IMR-90 (cell line): ENCODE data around the gene RPL18. TPM values are rescaled to one million over a fixed set of nuclear protein-coding genes. Genes with fewer than 3 reads are reported as not detected.

Experiments used
- ATAC-seq: fragments of 200-7000 bp; cut with Tn5 transposase; 2 replicates; pipeline ENCODE4 v1.9.1; 2020; ENCODE audit warnings: low read depth, mild to moderate bottlenecking, moderate library complexity
- BruUV-seq: library from RNA; stranded (reverse); fragments of 400-500 nt; replicated peaks from 2 replicates; lab custom pipeline; 2021; lab: Mats Ljungman, UMichigan
- CTCF ChIA-PET: fragments of 300-600 bp; formaldehyde crosslinking; extraction: SDS; loops from one replicate; lab custom pipeline; 2021; ENCODE audit warnings: antibody characterized with exemption; lab: Yijun Ruan, JAX
- POLR2A ChIA-PET: fragments of 300-600 bp; sonication (Branson Sonifier 250); formaldehyde crosslinking; loops from one replicate; lab custom pipeline; 2022; ENCODE audit warnings: antibody characterized with exemption; ENCODE audit not compliant: unreplicated experiment; lab: Charles Lee
- DNase-seq: peaks from one replicate; pipeline ENCODE4 v3.0.0; 2013
- H2AFZ ChIP-seq: replicated peaks from 2 replicates; pipeline ENCODE3; 2013; ENCODE audit warnings: low read length, mild to moderate bottlenecking; ENCODE audit not compliant: poor library complexity
- H2AK5ac ChIP-seq: 2 replicates; pipeline ENCODE4 v1.6.1; 2013; ENCODE audit warnings: low read depth, low read length, inconsistent platforms
- H2AK9ac ChIP-seq: replicated peaks from 2 replicates; pipeline ENCODE3; 2013; ENCODE audit warnings: mild to moderate bottlenecking, low read depth, low read length, moderate library complexity; ENCODE audit not compliant: poor library complexity
- H2BK120ac ChIP-seq: 2 replicates; pipeline ENCODE4 v1.6.1; 2013; ENCODE audit warnings: low read depth, low read length, inconsistent platforms
- H2BK15ac ChIP-seq: 3 replicates; pipeline ENCODE4 v1.6.1; 2013; ENCODE audit warnings: low read depth, low read length, inconsistent platforms
- H2BK20ac ChIP-seq: 2 replicates; pipeline ENCODE4 v1.6.1; 2013; ENCODE audit warnings: low read depth, mild to moderate bottlenecking, inconsistent platforms, low read length, moderate library complexity
- H2BK5ac ChIP-seq: 2 replicates; pipeline ENCODE4 v1.6.1; 2013; ENCODE audit warnings: mild to moderate bottlenecking, low read depth, low read length, inconsistent platforms; ENCODE audit not compliant: poor library complexity, severe bottlenecking
- H3K14ac ChIP-seq: replicated peaks from 2 replicates; pipeline ENCODE4 v1.6.1; 2013; ENCODE audit warnings: low read depth, low read length, inconsistent platforms
- H3K18ac ChIP-seq: 2 replicates; pipeline ENCODE4 v1.6.1; 2013; ENCODE audit warnings: low read depth, low read length, control low read depth
- H3K23ac ChIP-seq: 2 replicates; pipeline ENCODE4 v1.6.1; 2013; ENCODE audit warnings: low read depth, low read length, inconsistent platforms
- H3K27ac ChIP-seq: 2 replicates; pipeline ENCODE4 v1.5.1; 2013; ENCODE audit warnings: mild to moderate bottlenecking, control low read depth, low read length; ENCODE audit not compliant: insufficient read depth
- H3K27me3 ChIP-seq: 2 replicates; pipeline ENCODE4 v1.6.1; 2013; ENCODE audit warnings: low read length; ENCODE audit not compliant: control insufficient read depth, insufficient read depth
- H3K36me3 ChIP-seq: 2 replicates; pipeline ENCODE4 v1.6.1; 2013; ENCODE audit warnings: low read length, mixed read lengths; ENCODE audit not compliant: control insufficient read depth, insufficient read depth
- H3K4ac ChIP-seq: 2 replicates; pipeline ENCODE4 v1.6.1; 2013; ENCODE audit warnings: low read depth, low read length, inconsistent platforms
- H3K4me1 ChIP-seq: 2 replicates; pipeline ENCODE4 v1.6.1; 2013; ENCODE audit warnings: low read length, mixed read lengths; ENCODE audit not compliant: control insufficient read depth, insufficient read depth
- H3K4me2 ChIP-seq: 2 replicates; pipeline ENCODE4 v1.6.1; 2013; ENCODE audit warnings: low read depth, mild to moderate bottlenecking, control low read depth, low read length, moderate library complexity
- H3K4me3 ChIP-seq: 2 replicates; pipeline ENCODE4 v1.5.1; 2013; ENCODE audit warnings: low read depth, mild to moderate bottlenecking, control low read depth, low read length, moderate library complexity; ENCODE audit not compliant: insufficient read depth
- H3K56ac ChIP-seq: 2 replicates; pipeline ENCODE4 v1.6.1; 2013; ENCODE audit warnings: low read length, inconsistent platforms; ENCODE audit not compliant: insufficient read depth; ENCODE audit errors: extremely low read depth
- H3K79me1 ChIP-seq, 2 experiments: 2 replicates each; pipeline ENCODE4 v1.6.1; 2013; ENCODE audit warnings: low read length in 2 of 2, inconsistent platforms in 1 of 2, low read depth in 1 of 2
- H3K9ac ChIP-seq: 2 replicates; pipeline ENCODE4 v1.6.1; 2013; ENCODE audit warnings: low read depth, low read length, control low read depth
- H3K9me1 ChIP-seq: 2 replicates; pipeline ENCODE4 v1.6.1; 2013; ENCODE audit warnings: low read length, inconsistent platforms; ENCODE audit not compliant: insufficient read depth
- H3K9me3 ChIP-seq: 2 replicates; pipeline ENCODE4 v1.6.1; 2013; ENCODE audit warnings: low read length; ENCODE audit not compliant: control insufficient read depth, insufficient read depth
- H4K20me1 ChIP-seq: 2 replicates; pipeline ENCODE4 v1.6.1; 2013; ENCODE audit warnings: low read length, inconsistent platforms; ENCODE audit not compliant: insufficient read depth
- H4K5ac ChIP-seq: 2 replicates; pipeline ENCODE4 v1.6.1; 2013; ENCODE audit warnings: mild to moderate bottlenecking, low read depth, low read length, control low read depth
- H4K8ac ChIP-seq, 2 experiments: 2 replicates each; pipeline ENCODE4 v1.6.1; 2013; ENCODE audit warnings: low read depth in 2 of 2, low read length in 2 of 2, control low read depth in 1 of 2, inconsistent platforms in 1 of 2
- H4K91ac ChIP-seq: 2 replicates; pipeline ENCODE4 v1.6.1; 2013; ENCODE audit warnings: low read depth, low read length, inconsistent platforms; ENCODE audit not compliant: insufficient read depth
- BHLHE40 ChIP-seq: fragments of 150-350 bp; IDR thresholded peaks from 2 replicates; pipeline ENCODE4 v1.6.1; 2016; ENCODE audit warnings: mild to moderate bottlenecking, low read depth, low read length
- CEBPB ChIP-seq: IDR thresholded peaks from 2 replicates; pipeline ENCODE4 v1.6.1; 2012; ENCODE audit warnings: low read depth, low read length, improper control_type of control experiment
- CHD1 ChIP-seq: IDR thresholded peaks from 2 replicates; pipeline ENCODE4 v1.6.1; 2012; ENCODE audit warnings: low read depth, low read length, improper control_type of control experiment
- FOS ChIP-seq: fragments of 150-350 bp; IDR thresholded peaks from 2 replicates; pipeline ENCODE4 v1.6.1; 2016; ENCODE audit warnings: low read depth, low read length
- MAFK ChIP-seq: IDR thresholded peaks from 2 replicates; pipeline ENCODE4 v1.6.1; 2012; ENCODE audit warnings: low read depth, low read length, improper control_type of control experiment
- MXI1 ChIP-seq: IDR thresholded peaks from 2 replicates; pipeline ENCODE4 v1.6.1; 2012; ENCODE audit warnings: low read depth, mild to moderate bottlenecking, low read length, moderate library complexity, borderline replicate concordance
- NFE2L2 ChIP-seq: fragments of 150-350 bp; IDR thresholded peaks from 2 replicates; pipeline ENCODE4 v1.6.1; 2016; ENCODE audit warnings: low read depth, mild to moderate bottlenecking, low read length
- POLR2A ChIP-seq: IDR thresholded peaks from 2 replicates; pipeline ENCODE4 v1.6.1; 2012; ENCODE audit warnings: mild to moderate bottlenecking, low read depth, low read length
- RAD21 ChIP-seq: IDR thresholded peaks from 2 replicates; pipeline ENCODE4 v1.6.1; 2012; ENCODE audit warnings: low read length, improper control_type of control experiment
- RCOR1 ChIP-seq: IDR thresholded peaks from 2 replicates; pipeline ENCODE4 v1.6.1; 2012; ENCODE audit warnings: mild to moderate bottlenecking, low read length, improper control_type of control experiment; ENCODE audit not compliant: insufficient replicate concordance
- RFX5 ChIP-seq: IDR thresholded peaks from 2 replicates; pipeline ENCODE4 v1.8.0; 2012; ENCODE audit warnings: low read depth, mild to moderate bottlenecking, low read length, moderate library complexity
- SMC3 ChIP-seq: fragments of 150-350 bp; IDR thresholded peaks from 2 replicates; pipeline ENCODE4 v1.6.1; 2016; ENCODE audit warnings: low read depth, mild to moderate bottlenecking, antibody characterized with exemption, low read length, moderate library complexity
- WGBS, 2 experiments: methylation state at CpG; one replicate each; pipeline versions ENCODE4 v1.1.5 to v1.1.7; 2013; ENCODE audit warnings: missing lambda C conversion rate in 2 of 2; ENCODE audit not compliant: insufficient read length in 1 of 2; ENCODE audit errors: extremely low coverage in 2 of 2; 5-methylcytosine and 5-hydroxymethylcytosine counted together
- dilution Hi-C: fragments of 300-500 bp; cut with HindIII; formaldehyde crosslinking; loops from one replicate; pipeline ENCODE4 v1.14.3; 2018; ENCODE audit warnings: low sequenced_read_pairs; ENCODE audit not compliant: unreplicated experiment
- in situ Hi-C: fragments of 300-500 bp; cut with MboI; formaldehyde crosslinking; loops from 3 replicates; pipeline ENCODE4 v1.14.3; 2019; ENCODE audit warnings: low sequenced_read_pairs, inconsistent platforms, mixed read lengths
- intact Hi-C: fragments of 100-400 bp; cut with micrococcal nuclease; formaldehyde crosslinking; loops from 2 replicates; pipeline ENCODE4 v1.10.0; 2022
- polyA plus RNA-seq, 3 experiments: library from polyadenylated mRNA; depleted of rRNA; stranded (reverse); fragments of >200 nt; gene quantifications; 2 replicates each; pipeline ENCODE4 v1.2.3, GENCODE V29; 2012; ENCODE audit warnings: low replicate concordance in 1 of 3
- total RNA-seq: library from RNA; depleted of rRNA; stranded (reverse); fragments of >200 nt; gene quantifications from 2 replicates; pipeline ENCODE4 v1.2.3, GENCODE V29; 2012
- TF ChIP-seq, protein P1 (sequence below): fragments of 150-350 bp; IDR thresholded peaks from 2 replicates; pipeline ENCODE4 v1.6.1; 2016; ENCODE audit warnings: low read depth, mild to moderate bottlenecking, low read length, moderate library complexity, borderline replicate concordance
- TF ChIP-seq, protein P2 (sequence below): fragments of 150-350 bp; IDR thresholded peaks from 2 replicates; pipeline ENCODE4 v1.6.1; 2017; ENCODE audit warnings: mild to moderate bottlenecking, antibody characterized with exemption, low read length, low read depth
- TF ChIP-seq, protein P3 (sequence below): conservative IDR thresholded peaks from 2 replicates; pipeline ENCODE4 v1.5.1; 2012; ENCODE audit warnings: mild to moderate bottlenecking, low read depth, low read length, improper control_type of control experiment

The RPL18 gene
- total and polyA plus RNA-seq, 2 of the 4 experiments (the other 2 are of a cell fraction), result 1,909 to 2,254 TPM

DNA sequence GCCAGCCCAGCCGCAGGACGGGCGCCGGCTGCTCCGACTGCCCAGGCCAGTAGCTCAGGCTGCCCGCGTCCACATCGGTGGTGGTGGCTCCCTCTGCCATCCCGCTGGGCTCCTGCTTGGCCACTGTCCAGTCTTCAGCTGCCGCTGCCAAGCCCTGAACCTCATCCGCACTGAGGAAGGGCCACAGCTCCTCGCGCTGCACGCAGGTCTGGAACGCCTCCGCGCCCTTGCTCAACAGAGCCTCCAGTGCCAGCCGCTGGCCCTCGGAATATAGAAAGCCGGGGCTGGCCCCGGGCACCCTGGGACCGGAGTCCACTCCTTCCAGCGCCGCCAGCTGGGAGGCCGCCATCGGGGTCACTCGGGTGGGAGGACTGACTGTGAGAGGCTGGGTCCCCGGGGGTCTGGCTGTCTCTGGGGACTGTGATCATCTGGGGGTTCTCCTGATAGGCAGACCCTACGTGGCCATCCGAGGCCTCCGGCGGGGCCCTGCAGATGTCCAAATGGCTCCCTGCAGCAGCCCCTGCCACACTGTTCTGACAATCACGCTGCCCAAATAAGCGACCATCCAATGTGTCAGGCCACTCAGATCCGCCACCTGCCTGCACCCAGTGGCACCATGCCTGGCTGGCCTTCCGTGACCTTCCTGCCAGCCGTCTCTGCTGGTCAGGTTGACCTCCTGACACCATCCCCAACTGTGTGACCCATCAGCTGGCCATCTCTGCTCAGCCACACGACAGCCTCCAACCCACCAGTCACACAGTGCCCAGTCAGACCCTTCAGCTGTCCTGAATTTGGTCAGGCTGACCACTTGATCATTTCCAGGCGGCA lies 5.7 kb downstream of the RPL18 start:
- Histone ChIP-seq H2BK120ac (no peak overlapping the region), H3K9me3 (no peaks in the 10 kb centered on the region), H4K20me1 (peaks cover 47% of the 10 kb centered on the region), H3K27ac (no peak overlapping the region), H3K14ac (no peak overlapping the region), H3K27me3 (no peaks in the 10 kb centered on the region), H3K23ac (no peak overlapping the region), H3K4me2 (no peak overlapping the region), H3K9me1 (no peaks in the 10 kb centered on the region), H3K36me3 (peaks cover 28% of the 10 kb centered on the region), H3K56ac (no peak overlapping the region), H2BK5ac (no peak overlapping the region), H4K91ac (no peak overlapping the region), H3K4me1 (peaks cover 8% of the 10 kb centered on the region), H4K8ac (no peak overlapping the region), H2AFZ (peak overlapping the region; percentile 7), H3K4me3 (no peak overlapping the region), H2AK5ac (no peak overlapping the region), H2BK20ac (no peak overlapping the region), H3K9ac (no peak overlapping the region), H3K79me1 (peaks cover 8 to 32% of the 10 kb centered on the region in 2 experiments; a peak in 3 of 4 replicates), H4K5ac (no peak overlapping the region), H2BK15ac (no peak overlapping the region), H2AK9ac (no peak overlapping the region), H3K4ac (no peak overlapping the region), H3K18ac (no peak overlapping the region)
- no peak for ATAC-seq
- intact Hi-C loops, result no loop called here
- dilution Hi-C loops, result no loop called here
- ChIA-PET CTCF (no interaction called here), POLR2A (no interaction called here)
- WGBS, 2 experiments, result 85% methylated on average over 24 of the region's 39 CpGs; no CpG with 5 or more reads in 1 of the 2 experiments
- BruUV-seq, result no TSS peak
- DNase-seq, result no peak
- in situ Hi-C loops, result no loop called here
- no peak for TF ChIP-seq RCOR1
- TF ChIP-seq MAFK, result no peak
- no peak for TF ChIP-seq POLR2A
- no peak for TF ChIP-seq MXI1
- no peak for TF ChIP-seq RFX5
- TF ChIP-seq RAD21, result no peak
- TF ChIP-seq CEBPB, result no peak
- TF ChIP-seq, protein P1, sequence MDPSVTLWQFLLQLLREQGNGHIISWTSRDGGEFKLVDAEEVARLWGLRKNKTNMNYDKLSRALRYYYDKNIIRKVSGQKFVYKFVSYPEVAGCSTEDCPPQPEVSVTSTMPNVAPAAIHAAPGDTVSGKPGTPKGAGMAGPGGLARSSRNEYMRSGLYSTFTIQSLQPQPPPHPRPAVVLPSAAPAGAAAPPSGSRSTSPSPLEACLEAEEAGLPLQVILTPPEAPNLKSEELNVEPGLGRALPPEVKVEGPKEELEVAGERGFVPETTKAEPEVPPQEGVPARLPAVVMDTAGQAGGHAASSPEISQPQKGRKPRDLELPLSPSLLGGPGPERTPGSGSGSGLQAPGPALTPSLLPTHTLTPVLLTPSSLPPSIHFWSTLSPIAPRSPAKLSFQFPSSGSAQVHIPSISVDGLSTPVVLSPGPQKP, result no peak
- TF ChIP-seq, protein P2, sequence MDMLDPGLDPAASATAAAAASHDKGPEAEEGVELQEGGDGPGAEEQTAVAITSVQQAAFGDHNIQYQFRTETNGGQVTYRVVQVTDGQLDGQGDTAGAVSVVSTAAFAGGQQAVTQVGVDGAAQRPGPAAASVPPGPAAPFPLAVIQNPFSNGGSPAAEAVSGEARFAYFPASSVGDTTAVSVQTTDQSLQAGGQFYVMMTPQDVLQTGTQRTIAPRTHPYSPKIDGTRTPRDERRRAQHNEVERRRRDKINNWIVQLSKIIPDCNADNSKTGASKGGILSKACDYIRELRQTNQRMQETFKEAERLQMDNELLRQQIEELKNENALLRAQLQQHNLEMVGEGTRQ, result no peak
- TF ChIP-seq BHLHE40, result no peak
- no peak for TF ChIP-seq FOS
- TF ChIP-seq CHD1, result no peak
- TF ChIP-seq SMC3, result no peak
- TF ChIP-seq, protein P3, sequence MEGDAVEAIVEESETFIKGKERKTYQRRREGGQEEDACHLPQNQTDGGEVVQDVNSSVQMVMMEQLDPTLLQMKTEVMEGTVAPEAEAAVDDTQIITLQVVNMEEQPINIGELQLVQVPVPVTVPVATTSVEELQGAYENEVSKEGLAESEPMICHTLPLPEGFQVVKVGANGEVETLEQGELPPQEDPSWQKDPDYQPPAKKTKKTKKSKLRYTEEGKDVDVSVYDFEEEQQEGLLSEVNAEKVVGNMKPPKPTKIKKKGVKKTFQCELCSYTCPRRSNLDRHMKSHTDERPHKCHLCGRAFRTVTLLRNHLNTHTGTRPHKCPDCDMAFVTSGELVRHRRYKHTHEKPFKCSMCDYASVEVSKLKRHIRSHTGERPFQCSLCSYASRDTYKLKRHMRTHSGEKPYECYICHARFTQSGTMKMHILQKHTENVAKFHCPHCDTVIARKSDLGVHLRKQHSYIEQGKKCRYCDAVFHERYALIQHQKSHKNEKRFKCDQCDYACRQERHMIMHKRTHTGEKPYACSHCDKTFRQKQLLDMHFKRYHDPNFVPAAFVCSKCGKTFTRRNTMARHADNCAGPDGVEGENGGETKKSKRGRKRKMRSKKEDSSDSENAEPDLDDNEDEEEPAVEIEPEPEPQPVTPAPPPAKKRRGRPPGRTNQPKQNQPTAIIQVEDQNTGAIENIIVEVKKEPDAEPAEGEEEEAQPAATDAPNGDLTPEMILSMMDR, result no peak
- TF ChIP-seq NFE2L2, result no peak
